GM23248 (cell line): ENCODE measurements around the gene EEPD1.

Experiments used
- EZH2 ChIP-seq: fragments of 200-600 bp; sonication (generic); IDR thresholded peaks from 2 replicates; pipeline ENCODE4 v1.6.1; 2018; ENCODE audit warnings: antibody characterized with exemption, mild to moderate bottlenecking; ENCODE audit not compliant: insufficient read depth, poor library complexity, severe bottlenecking
- EZH2phosphoT487 ChIP-seq: fragments of 200-600 bp; sonication (generic); IDR thresholded peaks from 2 replicates; pipeline ENCODE4 v1.6.1; 2018; ENCODE audit warnings: antibody characterized with exemption, moderate library complexity, mild to moderate bottlenecking, low read depth; ENCODE audit not compliant: insufficient read depth

GRCh38 chr7:36346260-36346831 is 193.3 kb downstream of the EEPD1 start:
- TF ChIP-seq EZH2, result no peak
- no peak for TF ChIP-seq EZH2phosphoT487
